ENCODE data around the gene PARM1.

GRCh38 chr4:75099321-75099720, 166.4 kb downstream of the PARM1 start:
- TF ChIP-seq CTCF (conservative IDR thresholded peaks at IDR 0.05) = no peak
- TF ChIP-seq ZFX (IDR thresholded peaks at IDR 0.05) = no peak
